SK-N-SH (cell line): ENCODE data around the gene BAZ1A. TPM values are rescaled to one million over a fixed set of nuclear protein-coding genes. Genes with fewer than 3 reads are reported as not detected.

ENCODE experiments used
- CTCF ChIA-PET: fragments of 300-600, 350-600 bp; formaldehyde crosslinking; extraction: SDS; loops from one replicate; lab custom pipeline; 2021; lab: Yijun Ruan, JAX
- POLR2A ChIA-PET: fragments of 350-600 bp; sonication (Branson Sonifier 250); formaldehyde crosslinking; extraction: SDS; loops from one replicate; lab custom pipeline; 2020; ENCODE audit warnings: antibody characterized with exemption, inconsistent platforms; lab: Yijun Ruan, JAX
- DNase-seq: peaks from one replicate; pipeline ENCODE4 v3.0.0; 2012
- H2AFZ ChIP-seq: fragments of 200-600 bp; sonication (generic); 2 replicates; pipeline ENCODE4 v1.8.1; 2016; ENCODE audit warnings: antibody characterized with exemption, mild to moderate bottlenecking, low read depth
- H3F3A ChIP-seq: fragments of 200-600 bp; sonication (generic); replicated peaks from 2 replicates; pipeline ENCODE3; 2016; ENCODE audit warnings: antibody characterized with exemption, mild to moderate bottlenecking; ENCODE audit not compliant: insufficient read depth
- H3K27ac ChIP-seq, 2 experiments: fragments of 200-500 bp in 1 of 2; fragments of 200-600 bp in 1 of 2; sonication (Bioruptor generic) in 1 of 2; sonication (generic), shearing (Covaris generic) in 1 of 2; 2 replicates each; pipeline versions ENCODE4 v1.5.1 to v1.6.1; 2014 to 2016; ENCODE audit warnings: low read depth in 2 of 2, inconsistent platforms in 1 of 2, low read length in 1 of 2, mild to moderate bottlenecking in 1 of 2, mixed read lengths in 1 of 2
- H3K27me3 ChIP-seq: fragments of 200-600 bp; sonication (generic), shearing (Covaris generic); 2 replicates; pipeline ENCODE4 v1.6.1; 2016; ENCODE audit warnings: mixed run types; ENCODE audit not compliant: insufficient read depth
- H3K36me3 ChIP-seq, 2 experiments: fragments of 200-500 bp in 1 of 2; fragments of 200-600 bp in 1 of 2; sonication (Bioruptor generic) in 1 of 2; sonication (generic) in 1 of 2; replicated peaks in 1 of 2; 2 replicates each; pipeline versions ENCODE3 to v1.5.1; 2014 to 2016; ENCODE audit warnings: low read length in 1 of 2, mild to moderate bottlenecking in 1 of 2; ENCODE audit not compliant: insufficient read depth in 2 of 2, control insufficient read depth in 1 of 2
- H3K4me1 ChIP-seq, 2 experiments: fragments of 200-500 bp in 1 of 2; fragments of 200-600 bp in 1 of 2; sonication (Bioruptor generic) in 1 of 2; sonication (generic), shearing (Covaris generic) in 1 of 2; 2 replicates each; pipeline versions ENCODE4 v1.5.1 to v1.6.1; 2014 to 2016; ENCODE audit warnings: low read depth in 1 of 2, low read length in 1 of 2, mixed run types in 1 of 2; ENCODE audit not compliant: insufficient read depth in 2 of 2, control insufficient read depth in 1 of 2
- H3K4me2 ChIP-seq: fragments of 200-600 bp; sonication (generic), shearing (Covaris generic); 2 replicates; pipeline ENCODE4 v1.6.1; 2017; ENCODE audit warnings: mixed run types
- H3K4me3 ChIP-seq, 2 experiments: fragments of 200-500 bp in 1 of 2; fragments of 200-600 bp in 1 of 2; sonication (Bioruptor generic) in 1 of 2; sonication (generic), shearing (Covaris generic) in 1 of 2; 2 replicates each; pipeline versions ENCODE4 v1.5.1 to v1.8.1; 2014 to 2016; ENCODE audit warnings: low read depth in 2 of 2, inconsistent platforms in 1 of 2, low read length in 1 of 2, mild to moderate bottlenecking in 1 of 2, mixed read lengths in 1 of 2, moderate library complexity in 1 of 2
- H3K79me2 ChIP-seq: fragments of 200-600 bp; sonication (generic); 2 replicates; pipeline ENCODE4 v1.8.1; 2017; ENCODE audit warnings: mild to moderate bottlenecking; ENCODE audit not compliant: insufficient read depth
- H3K9ac ChIP-seq: fragments of 200-600 bp; sonication (generic); 2 replicates; pipeline ENCODE4 v1.6.1; 2017; ENCODE audit warnings: mixed run types
- H3K9me2 ChIP-seq: fragments of 200-600 bp; sonication (generic); 2 replicates; pipeline ENCODE4 v1.6.1; 2017; ENCODE audit warnings: mixed run types
- H3K9me3 ChIP-seq: fragments of 200-600 bp; sonication (generic); 2 replicates; pipeline ENCODE4 v1.6.1; 2017; ENCODE audit warnings: mixed run types, mild to moderate bottlenecking, moderate library complexity
- H4K20me1 ChIP-seq: fragments of 200-600 bp; sonication (generic); 2 replicates; pipeline ENCODE4 v1.6.1; 2017; ENCODE audit warnings: mild to moderate bottlenecking, mixed run types; ENCODE audit not compliant: insufficient read depth
- CTCF ChIP-seq: fragments of 200-600 bp; sonication (generic); IDR thresholded peaks from 2 replicates; pipeline ENCODE4 v1.6.1; 2017; ENCODE audit warnings: antibody characterized with exemption, mild to moderate bottlenecking, moderate library complexity
- ELF1 ChIP-seq: IDR thresholded peaks from 2 replicates; pipeline ENCODE4 v1.4.0; 2012
- FOXJ3 ChIP-seq: sonication (generic); formaldehyde crosslinking; IDR thresholded peaks from 2 replicates; pipeline ENCODE4 v1.5.1; 2020; ENCODE audit warnings: mild to moderate bottlenecking, missing genetic modification reagents
- MXI1 ChIP-seq: IDR thresholded peaks from 2 replicates; pipeline ENCODE4 v1.6.1; 2012; ENCODE audit warnings: mild to moderate bottlenecking, low read depth, low read length, improper control_type of control experiment
- RAD21 ChIP-seq: IDR thresholded peaks from 2 replicates; pipeline ENCODE4 v1.6.1; 2012; ENCODE audit warnings: mild to moderate bottlenecking, low read length
- RCOR1 ChIP-seq: fragments of 150-350 bp; IDR thresholded peaks from 2 replicates; pipeline ENCODE4 v1.6.1; 2017; ENCODE audit warnings: antibody characterized with exemption, low read length
- RXRA ChIP-seq: IDR thresholded peaks from 2 replicates; pipeline ENCODE4 v1.4.0; 2012; ENCODE audit warnings: low read depth, mild to moderate bottlenecking, borderline replicate concordance
- SIN3A ChIP-seq: IDR thresholded peaks from 2 replicates; pipeline ENCODE4 v1.6.1; 2012; ENCODE audit warnings: low read depth, mild to moderate bottlenecking, low read length, moderate library complexity, borderline replicate concordance
- SMC3 ChIP-seq: IDR thresholded peaks from 2 replicates; pipeline ENCODE4 v1.6.1; 2012; ENCODE audit warnings: low read depth, low read length, improper control_type of control experiment
- TAF1 ChIP-seq: IDR thresholded peaks from 2 replicates; pipeline ENCODE4 v1.6.1; 2012; ENCODE audit warnings: low read depth, mild to moderate bottlenecking, low read length, moderate library complexity, borderline replicate concordance
- TEAD4 ChIP-seq: IDR thresholded peaks from 2 replicates; pipeline ENCODE4 v1.4.0; 2012; ENCODE audit warnings: mild to moderate bottlenecking, borderline replicate concordance; ENCODE audit not compliant: insufficient read depth
- WGBS: methylation state at CpG from one replicate; pipeline ENCODE4 v1.1.6; 2017; ENCODE audit warnings: low lambda C conversion rate; 5-methylcytosine and 5-hydroxymethylcytosine counted together
- polyA plus RNA-seq, 3 experiments: library from polyadenylated mRNA; depleted of rRNA; stranded (reverse); fragments of >200 nt; gene quantifications; 2 replicates each; pipeline ENCODE4 v1.2.3, GENCODE V29; 2012

Gene BAZ1A
- polyA plus RNA-seq, 1 of the 3 experiments (the other 2 are of a cell fraction) = 17.4 TPM

GRCh38 chr14:34766060-34766459 lies 109.1 kb downstream of the BAZ1A start:
- H3K27ac ChIP-seq = peak overlapping the region; percentile 48 to 53; a peak in 3 of 4 replicates
- peaks cover 14% of the 10 kb centered on the region for H3F3A ChIP-seq
- peaks cover 50 to 71% of the 10 kb centered on the region in 2 experiments for H3K36me3 ChIP-seq
- POLR2A ChIA-PET = no interaction called here
- H2AFZ ChIP-seq = no peak overlapping the region
- H3K4me2 ChIP-seq = no peak overlapping the region; the same call in 1 of the 2 replicates
- WGBS = 85% methylated on average over 3 of the region's 3 CpGs
- H3K27me3 ChIP-seq = no peaks in the 10 kb centered on the region
- no peaks in the 10 kb centered on the region for H3K79me2 ChIP-seq
- H3K4me1 ChIP-seq = peaks cover 0 to 8% of the 10 kb centered on the region in 2 experiments; a peak in 2 of 4 replicates
- H3K4me3 ChIP-seq = no peak overlapping the region
- CTCF ChIA-PET = interaction anchor here (1.1 kb wide), 2 partner anchors 50 to 54 kb away, joined by 3 read pairs; no protein-coding TSS in a partner anchor
- no peak overlapping the region for H3K9ac ChIP-seq
- DNase-seq = no peak
- no peaks in the 10 kb centered on the region for H3K9me3 ChIP-seq
- no peaks in the 10 kb centered on the region for H3K9me2 ChIP-seq
- no peaks in the 10 kb centered on the region for H4K20me1 ChIP-seq
- no peak for TF ChIP-seq MXI1
- TF ChIP-seq CTCF = peak; percentile 43

DNA sequence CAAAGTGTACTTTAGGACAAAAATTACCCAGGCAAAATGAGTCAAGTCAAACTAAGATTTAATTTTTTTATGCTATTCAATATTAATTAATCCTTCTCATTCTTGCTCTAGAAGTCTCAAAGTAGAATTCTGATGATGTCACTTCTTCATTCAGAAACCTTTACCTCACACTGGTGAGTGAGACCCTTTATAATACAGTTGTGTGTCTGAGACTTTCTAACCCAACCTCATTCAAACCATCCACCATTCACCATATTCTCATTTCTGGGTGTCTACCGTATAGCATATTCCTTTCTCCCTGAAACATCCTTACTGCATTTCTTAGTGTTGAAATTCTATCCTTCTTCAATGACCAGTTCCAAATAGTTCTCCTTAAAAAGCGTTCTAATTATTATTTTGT lies 119.9 kb downstream of the BAZ1A start:
- Histone ChIP-seq H3K27me3 (no peaks in the 10 kb centered on the region), H3K4me3 (no peak overlapping the region), H4K20me1 (no peaks in the 10 kb centered on the region), H3K9me2 (no peaks in the 10 kb centered on the region), H3K36me3 (peaks cover 19 to 39% of the 10 kb centered on the region in 2 experiments), H3K79me2 (no peaks in the 10 kb centered on the region), H3K9me3 (no peaks in the 10 kb centered on the region), H3K27ac (no peak overlapping the region), H3K9ac (no peak overlapping the region), H2AFZ (no peak overlapping the region), H3F3A (peaks cover 15% of the 10 kb centered on the region), H3K4me1 (no peaks in the 10 kb centered on the region), H3K4me2 (no peak overlapping the region)
- ChIA-PET POLR2A (no interaction called here), CTCF (no interaction called here)
- 97% methylated on average over 2 of the region's 2 CpGs for WGBS
- no peak for DNase-seq
- TF ChIP-seq FOXJ3 (CRISPR knock-in tag) (no peak), RXRA (no peak), RCOR1 (no peak), RAD21 (no peak), SMC3 (no peak), ELF1 (no peak), TAF1 (no peak), MXI1 (no peak), CTCF (no peak), SIN3A (no peak), TEAD4 (no peak)
